Measurements from ENCODE around the gene POC1A. TPM values are rescaled to one million over a fixed set of nuclear protein-coding genes. Genes with fewer than 3 reads are reported as not detected.

POC1A gene
- total RNA-seq, 4 donors from 2014 or later, result 0.65 to 2.0 (median 1.2) TPM

GRCh38 chr3:52108302-52109232, 45.7 kb downstream of the POC1A start:
- TF ChIP-seq CTCF (IDR thresholded peaks at IDR 0.05), result no peak
- no peak for ATAC-seq (ENCODE audit: low FRiP score)
- no peak for DNase-seq (ENCODE audit: low spot score)

- no peak for ATAC-seq (ENCODE audit: low FRiP score)
- TF ChIP-seq CTCF (IDR thresholded peaks at IDR 0.05), result no peak
- no peak for DNase-seq (ENCODE audit: low spot score)
Observed at GRCh38 chr3:52106951-52107611, 47.1 kb downstream of the POC1A start.

- DNase-seq (ENCODE audit: low spot score) (no peak), ATAC-seq (ENCODE audit: low FRiP score) (no peak)
- TF ChIP-seq CTCF (IDR thresholded peaks at IDR 0.05), result no peak
Observed at GRCh38 chr3:52104684-52105640, 49.3 kb downstream of the POC1A start.

- TF ChIP-seq CTCF (IDR thresholded peaks at IDR 0.05), result no peak
- no peak for ATAC-seq (ENCODE audit: low FRiP score)
- DNase-seq (ENCODE audit: low spot score), result no peak
Observed at GRCh38 chr3:52102934-52103333, 51.3 kb downstream of the POC1A start.

- no peak for ATAC-seq (ENCODE audit: low FRiP score)
- DNase-seq (ENCODE audit: low spot score), result no peak
- no peak for TF ChIP-seq CTCF (IDR thresholded peaks at IDR 0.05)
Observed at GRCh38 chr3:52099001-52099401, 55.2 kb downstream of the POC1A start.

GRCh38 chr3:52097851-52098507, 56.2 kb downstream of the POC1A start:
- DNase-seq (ENCODE audit: low spot score) (no peak), ATAC-seq (ENCODE audit: low FRiP score) (no peak)
- TF ChIP-seq CTCF (IDR thresholded peaks at IDR 0.05), result no peak

Data from omental fat pad (tissue), 4 donors.